ENCODE results near the gene LYVE1. TPM values are rescaled to one million over a fixed set of nuclear protein-coding genes. Genes with fewer than 3 reads are reported as not detected.
A peak's percentile ranks its signal among the peaks of the same experiment; 100 is the strongest.
"Not testable (repeated sequence)": the region's sequence is repeated elsewhere in the genome, so short reads cannot be mapped to it uniquely, and the experiment has no call there.

The LYVE1 gene
- total RNA-seq, 1 donor from 2014 or later: 62.9 TPM

- TF ChIP-seq CTCF (IDR thresholded peaks at IDR 0.05): no peak
- TF ChIP-seq POLR2A (IDR thresholded peaks at IDR 0.05): no peak
- no peak for TF ChIP-seq POLR2AphosphoS5 (IDR thresholded peaks at IDR 0.05; ENCODE audit: insufficient read depth in 1 of 2, low read depth in 1 of 2)
- peaks cover 22% of the 10 kb centered on the region for H3K4me1 ChIP-seq
- H3K9me3 ChIP-seq: no peaks in the 10 kb centered on the region
- peak in 1 of 2 donors; percentile 76 for DNase-seq (ENCODE audit: extremely low spot score in 2 of 2)
- no peak overlapping the region for H3K27ac ChIP-seq
- peaks cover 0 to 6% of the 10 kb centered on the region in 2 donors for H3K36me3 ChIP-seq
- intact Hi-C loops (cut with DNase I): no loop called here
- H3K27me3 ChIP-seq: no peaks in the 10 kb centered on the region
- H3K4me3 ChIP-seq: no peak overlapping the region
Measured at GRCh38 chr11:10600570-10601248, 32.2 kb upstream of the LYVE1 start.

- H3K4me1 ChIP-seq: peaks cover 11% of the 10 kb centered on the region
- H3K36me3 ChIP-seq: peaks cover 0 to 2% of the 10 kb centered on the region in 2 donors
- no peak overlapping the region for H3K27ac ChIP-seq
- H3K4me3 ChIP-seq: no peak overlapping the region
- no peak for TF ChIP-seq POLR2AphosphoS5 (IDR thresholded peaks at IDR 0.05; ENCODE audit: insufficient read depth in 1 of 2, low read depth in 1 of 2)
- intact Hi-C loops (cut with DNase I): no loop called here
- H3K27me3 ChIP-seq: no peaks in the 10 kb centered on the region
- no peaks in the 10 kb centered on the region for H3K9me3 ChIP-seq
- peak in 1 of 2 donors; percentile 67 for DNase-seq (ENCODE audit: extremely low spot score in 2 of 2)
Measured at GRCh38 chr11:10599388-10600175, 31.1 kb upstream of the LYVE1 start.

GRCh38 chr11:10598816-10599215 is 30.4 kb upstream of the LYVE1 start:
- Histone ChIP-seq H3K27ac (no peak overlapping the region), H3K36me3 (no peaks in the 10 kb centered on the region), H3K4me3 (no peak overlapping the region), H3K9me3 (no peaks in the 10 kb centered on the region), H3K27me3 (no peaks in the 10 kb centered on the region), H3K4me1 (peaks cover 4% of the 10 kb centered on the region)
- peak in 1 of 2 donors; percentile 34 for DNase-seq (ENCODE audit: extremely low spot score in 2 of 2)
- TF ChIP-seq CTCF (IDR thresholded peaks at IDR 0.05) (no peak), POLR2AphosphoS5 (IDR thresholded peaks at IDR 0.05; ENCODE audit: insufficient read depth in 1 of 2, low read depth in 1 of 2) (no peak), POLR2A (IDR thresholded peaks at IDR 0.05) (no peak)
- intact Hi-C loops (cut with DNase I): no loop called here

GRCh38 chr11:10597877-10598351 is 29.4 kb upstream of the LYVE1 start:
- DNase-seq (ENCODE audit: extremely low spot score in 2 of 2): peak in 1 of 2 donors; percentile 67
- H3K4me1 ChIP-seq: peaks cover 6% of the 10 kb centered on the region
- intact Hi-C loops (cut with DNase I): no loop called here
- no peak overlapping the region for H3K4me3 ChIP-seq
- no peaks in the 10 kb centered on the region for H3K36me3 ChIP-seq
- no peak overlapping the region for H3K27ac ChIP-seq
- TF ChIP-seq POLR2A (IDR thresholded peaks at IDR 0.05): no peak
- TF ChIP-seq CTCF (IDR thresholded peaks at IDR 0.05): no peak
- no peak for TF ChIP-seq POLR2AphosphoS5 (IDR thresholded peaks at IDR 0.05; ENCODE audit: insufficient read depth in 1 of 2, low read depth in 1 of 2)
- H3K27me3 ChIP-seq: no peaks in the 10 kb centered on the region
- no peaks in the 10 kb centered on the region for H3K9me3 ChIP-seq

- intact Hi-C loops (cut with DNase I); H3K27ac ChIP-seq; H3K27me3 ChIP-seq; H3K36me3 ChIP-seq; H3K9me3 ChIP-seq; DNase-seq (ENCODE audit: extremely low spot score in 2 of 2); H3K4me3 ChIP-seq: not testable (repeated sequence)
- H3K4me1 ChIP-seq: peaks cover 27% of the 10 kb centered on the region
Measured at GRCh38 chr11:10595840-10596239, 27.4 kb upstream of the LYVE1 start.

GRCh38 chr11:10594407-10594806 is 25.9 kb upstream of the LYVE1 start:
- TF ChIP-seq CTCF (IDR thresholded peaks at IDR 0.05) (no peak), POLR2A (IDR thresholded peaks at IDR 0.05) (no peak), POLR2AphosphoS5 (IDR thresholded peaks at IDR 0.05; ENCODE audit: insufficient read depth in 1 of 2, low read depth in 1 of 2) (peak in 1 of 2 donors; percentile 53)
- Histone ChIP-seq H3K9me3 (no peaks in the 10 kb centered on the region), H3K36me3 (no peaks in the 10 kb centered on the region), H3K4me3 (no peak overlapping the region), H3K27ac (peak overlapping the region; percentile 42), H3K4me1 (peaks cover 27% of the 10 kb centered on the region), H3K27me3 (no peaks in the 10 kb centered on the region)
- intact Hi-C loops (cut with DNase I): no loop called here
- no peak for DNase-seq (ENCODE audit: extremely low spot score in 2 of 2)
